Fibroblast of skin of back (primary cell): ENCODE measurements around the gene ZNF32. TPM values are rescaled to one million over a fixed set of nuclear protein-coding genes. Genes with fewer than 3 reads are reported as not detected.

Source experiments
- DNase-seq: peaks from one replicate; pipeline ENCODE4 v3.0.0-alpha.2; 2013
- polyA plus RNA-seq, 2 experiments: library from polyadenylated mRNA; unstranded; fragments of 120-200 nt; gene quantifications; one replicate each; pipeline ENCODE4 v1.2.1, GENCODE V29; 2013; ENCODE audit not compliant: insufficient read length in 2 of 2

Gene ZNF32, protein sequence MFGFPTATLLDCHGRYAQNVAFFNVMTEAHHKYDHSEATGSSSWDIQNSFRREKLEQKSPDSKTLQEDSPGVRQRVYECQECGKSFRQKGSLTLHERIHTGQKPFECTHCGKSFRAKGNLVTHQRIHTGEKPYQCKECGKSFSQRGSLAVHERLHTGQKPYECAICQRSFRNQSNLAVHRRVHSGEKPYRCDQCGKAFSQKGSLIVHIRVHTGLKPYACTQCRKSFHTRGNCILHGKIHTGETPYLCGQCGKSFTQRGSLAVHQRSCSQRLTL
- 28.2 TPM for polyA plus RNA-seq (2013, experiment 1 of 2; ENCODE audit: insufficient read length)
- 27.9 TPM for polyA plus RNA-seq (2013, experiment 2 of 2; ENCODE audit: insufficient read length)

- DNase-seq: peak; percentile 88
Observed at GRCh38 chr10:43648398-43649184, at the start of gene ZNF32. Gene ZNF32, minus strand, starts transcription at chr10:43648881. Its CDS starts 2,748 bp downstream, at chr10:43646133.

GRCh38 chr10:43698156-43698555, 49.5 kb upstream of the ZNF32 start:
- no peak for DNase-seq

DNA sequence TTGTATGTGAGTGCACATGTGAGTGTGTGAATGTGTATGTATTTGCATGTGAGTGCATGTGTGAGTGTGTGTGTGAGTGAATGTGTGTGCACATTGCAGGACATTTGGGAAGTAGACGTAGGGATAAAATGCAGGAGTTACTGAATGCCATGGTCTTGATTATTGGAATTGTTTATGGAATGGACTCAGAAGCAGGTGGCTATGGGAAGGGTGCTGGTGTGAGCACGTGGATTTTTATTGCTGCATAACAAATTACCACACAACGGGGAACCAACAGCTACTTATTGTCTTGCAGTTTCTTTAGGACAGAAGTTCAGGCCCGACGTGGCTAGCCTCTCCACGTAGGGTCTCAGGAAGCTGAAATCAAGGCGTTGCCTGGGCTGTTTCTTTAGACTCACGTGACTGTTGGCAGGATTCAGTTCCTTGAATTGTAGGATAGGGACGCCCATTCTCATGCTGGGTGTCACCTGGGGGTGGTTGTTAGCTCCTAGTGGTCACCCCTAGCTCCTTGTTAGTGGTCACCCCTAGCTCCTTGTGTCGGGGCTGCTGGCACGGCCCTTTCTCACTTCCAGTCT, 48.3 kb upstream of the ZNF32 start:
- no peak for DNase-seq

DNA sequence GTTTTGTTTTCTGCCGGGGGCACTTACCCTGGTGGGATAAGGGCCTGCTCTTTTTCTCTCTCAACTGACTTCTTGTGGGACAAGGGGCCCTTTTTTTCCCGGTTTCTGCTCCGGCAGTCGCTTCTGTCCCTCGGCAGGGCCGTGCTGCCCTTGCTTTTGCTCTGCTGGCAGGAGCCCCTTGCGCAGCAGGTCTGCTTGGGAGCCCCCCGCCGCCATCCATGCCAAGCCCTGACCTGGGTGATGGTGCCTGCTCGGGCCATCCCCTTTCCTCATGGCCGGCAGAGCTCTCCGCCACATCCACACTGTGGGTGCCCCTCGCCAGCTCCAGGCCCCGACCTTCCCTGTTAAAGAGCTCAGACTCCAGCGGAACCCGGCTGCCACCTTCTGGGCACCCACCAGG, 47.0 kb upstream of the ZNF32 start:
- DNase-seq: no peak

DNA sequence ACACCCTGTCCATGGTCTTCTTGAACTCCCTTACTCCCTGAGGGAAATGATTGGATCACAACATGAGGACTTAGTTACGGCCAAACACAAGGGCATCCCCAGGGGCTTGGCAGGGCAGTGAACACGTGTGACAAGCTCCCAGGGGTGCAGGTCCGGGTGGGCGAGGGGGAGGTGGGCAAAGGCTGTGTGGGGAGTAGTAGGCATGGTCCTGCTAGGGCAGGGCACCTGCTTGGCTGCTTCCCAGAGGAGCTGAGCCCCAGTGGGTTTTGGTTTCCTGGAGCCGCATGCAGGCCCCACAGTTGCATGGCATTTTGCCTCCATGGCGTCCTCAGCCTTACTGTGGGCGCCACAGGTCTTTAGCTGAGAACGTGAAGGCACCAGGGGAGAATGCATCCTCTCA, 46.6 kb upstream of the ZNF32 start:
- DNase-seq: no peak

DNA sequence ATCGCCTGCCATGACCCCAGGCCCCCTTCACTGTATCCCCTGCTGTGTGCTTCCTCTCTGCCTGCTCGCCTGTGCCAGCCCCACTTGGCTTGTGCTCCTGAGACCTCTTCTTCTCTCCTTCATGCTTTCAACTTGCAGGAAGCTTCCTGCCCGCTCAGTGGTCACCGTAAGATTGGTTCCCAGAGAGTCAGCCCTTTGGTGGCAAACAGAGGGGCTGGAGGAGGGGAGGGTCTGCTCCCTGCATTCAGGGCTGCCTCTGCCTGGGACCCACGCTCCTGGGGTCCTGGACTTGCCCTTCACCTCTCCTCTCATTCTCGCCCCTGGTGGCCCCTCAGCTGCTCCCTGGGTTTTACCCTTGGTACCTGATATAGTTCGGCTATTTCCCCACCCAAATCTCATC, 45.8 kb upstream of the ZNF32 start:
- no peak for DNase-seq

DNA sequence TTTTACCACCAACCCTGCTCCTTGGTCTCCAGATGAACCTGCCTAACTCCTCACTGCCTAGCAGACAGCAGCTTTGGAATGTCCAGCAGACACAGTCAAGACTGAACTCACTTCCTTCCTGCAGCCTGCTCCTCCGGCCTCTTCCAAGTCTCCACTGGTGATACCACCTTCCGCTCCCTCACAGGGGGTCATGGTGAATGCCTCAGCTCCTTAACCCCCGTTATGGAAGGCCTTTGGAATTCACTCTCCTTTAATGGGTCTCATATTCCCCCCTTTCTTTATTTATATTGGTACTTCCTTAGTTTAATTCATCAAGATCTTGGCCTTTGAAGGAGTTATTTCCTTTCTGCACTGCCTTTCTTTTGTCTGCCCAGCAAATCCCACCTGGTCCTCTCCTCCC, 44.9 kb upstream of the ZNF32 start:
- DNase-seq: peak; percentile 67

- no peak for DNase-seq
Observed at GRCh38 chr10:43692051-43692825, 43.6 kb upstream of the ZNF32 start.

DNA sequence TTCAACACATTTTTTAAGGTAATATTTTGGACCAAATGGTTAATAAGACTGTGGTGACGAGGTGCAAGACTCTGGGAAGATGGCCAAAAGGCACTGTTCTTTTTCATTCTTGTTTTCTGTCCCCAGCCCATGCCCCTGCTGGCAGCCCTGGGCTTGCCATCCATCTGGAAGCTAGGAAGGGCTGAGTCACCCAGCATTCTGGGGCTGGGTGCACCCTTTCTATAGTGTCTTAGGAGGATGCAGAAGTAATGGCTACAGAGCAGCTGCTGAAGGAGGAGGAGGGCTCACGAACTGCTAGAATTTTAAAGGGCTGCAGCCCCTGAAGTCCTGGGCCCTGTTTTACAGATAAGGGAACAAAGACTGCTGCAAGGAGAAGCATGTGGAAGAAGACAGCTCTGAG, 42.8 kb upstream of the ZNF32 start:
- DNase-seq: peak; percentile 77

DNA sequence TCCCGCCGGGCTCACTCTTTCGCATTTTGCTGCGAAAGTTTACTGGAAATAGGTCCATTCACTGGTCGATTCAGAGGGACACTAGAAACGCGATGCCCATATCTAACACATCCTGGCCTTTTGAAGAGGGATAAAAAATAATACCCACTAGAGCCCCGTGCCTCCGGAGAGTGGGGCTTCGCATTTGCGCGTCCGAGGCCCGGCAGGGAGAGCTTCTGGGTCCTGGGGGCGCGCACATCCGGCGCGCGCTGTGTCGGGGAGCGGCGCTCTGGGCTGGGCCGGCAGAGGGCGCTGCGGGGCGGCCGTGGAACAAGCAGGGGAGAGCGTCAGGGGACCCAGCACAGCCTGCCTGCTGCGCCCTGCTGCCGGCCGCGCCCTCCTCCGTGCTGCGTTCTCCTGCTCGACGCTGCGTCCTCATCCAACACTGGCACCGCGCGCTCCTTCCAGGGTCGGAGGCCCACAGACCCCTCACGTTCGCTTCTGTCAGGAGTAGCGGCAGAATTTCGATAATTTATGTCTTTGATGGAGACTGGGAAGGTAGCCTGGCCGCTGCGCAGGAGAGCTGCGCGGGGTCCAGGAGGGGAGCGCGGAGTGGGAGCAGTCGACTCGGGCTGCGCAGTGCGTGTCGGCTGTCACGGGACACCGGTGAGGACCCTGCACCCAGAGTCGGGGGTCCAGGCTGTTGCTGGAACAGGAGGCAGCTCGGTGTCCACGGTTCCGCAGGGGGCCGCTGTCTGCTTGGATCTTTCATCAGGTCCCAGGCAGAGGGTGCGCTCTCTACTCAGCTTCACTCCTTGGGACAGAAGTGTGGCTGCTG, 41.5 kb upstream of the ZNF32 start:
- peak; percentile 80 for DNase-seq

GRCh38 chr10:43689618-43689954, 40.9 kb upstream of the ZNF32 start:
- DNase-seq: peak; percentile 49

- DNase-seq: no peak
Observed at GRCh38 chr10:43689007-43689491, 40.4 kb upstream of the ZNF32 start.

GRCh38 chr10:43688348-43688892, 39.7 kb upstream of the ZNF32 start:
- DNase-seq: no peak

- no peak for DNase-seq
Observed at GRCh38 chr10:43687373-43687772, 38.7 kb upstream of the ZNF32 start.

GRCh38 chr10:43686414-43686813, 37.7 kb upstream of the ZNF32 start:
- DNase-seq: no peak

DNA sequence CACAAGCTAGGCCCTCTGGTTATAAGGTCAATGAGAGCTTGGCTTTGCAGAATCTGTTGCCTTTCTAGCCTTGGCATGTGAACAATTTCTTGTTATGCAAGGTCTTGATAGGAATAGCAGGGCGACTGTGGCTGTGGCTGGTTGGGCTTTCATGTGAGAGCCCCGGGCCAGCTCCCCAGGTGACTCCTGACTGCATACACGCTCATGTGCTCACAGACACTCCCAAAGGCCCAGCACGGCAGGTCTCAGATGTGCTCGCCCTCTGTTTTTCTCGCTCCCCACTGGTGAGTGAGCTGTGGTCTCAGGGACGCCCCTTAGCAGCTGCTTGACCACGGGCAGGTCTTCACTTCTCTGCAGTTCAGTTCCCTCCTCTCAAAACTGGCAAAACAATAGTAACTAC, 37.1 kb upstream of the ZNF32 start:
- no peak for DNase-seq

- no peak for DNase-seq
Observed at GRCh38 chr10:43684292-43684559, 35.5 kb upstream of the ZNF32 start.

- peak; percentile 51 for DNase-seq
Observed at GRCh38 chr10:43683451-43684291, 35.0 kb upstream of the ZNF32 start.

- DNase-seq: peak; percentile 77
Observed at GRCh38 chr10:43682956-43683355, 34.3 kb upstream of the ZNF32 start.

DNA sequence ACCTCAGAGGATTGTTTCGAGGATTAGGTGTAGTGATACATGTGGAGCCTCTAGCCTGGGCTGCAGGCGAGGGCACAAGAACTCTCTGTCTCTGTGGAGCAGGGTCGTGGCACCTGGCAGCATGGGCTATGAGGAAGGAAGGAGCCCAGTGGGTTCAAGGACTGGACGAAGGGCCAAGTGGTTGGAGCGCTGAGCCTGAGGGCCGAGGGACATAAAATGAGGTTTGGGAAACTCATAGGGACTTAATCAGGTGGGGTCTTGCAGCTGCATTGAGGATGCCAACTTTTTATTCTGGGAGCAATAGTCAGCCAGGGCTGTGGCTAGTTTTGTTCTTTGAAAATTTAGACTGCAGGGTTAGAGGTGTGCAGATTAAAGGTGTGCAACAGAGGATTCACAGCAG, 33.0 kb upstream of the ZNF32 start:
- DNase-seq: no peak

DNA sequence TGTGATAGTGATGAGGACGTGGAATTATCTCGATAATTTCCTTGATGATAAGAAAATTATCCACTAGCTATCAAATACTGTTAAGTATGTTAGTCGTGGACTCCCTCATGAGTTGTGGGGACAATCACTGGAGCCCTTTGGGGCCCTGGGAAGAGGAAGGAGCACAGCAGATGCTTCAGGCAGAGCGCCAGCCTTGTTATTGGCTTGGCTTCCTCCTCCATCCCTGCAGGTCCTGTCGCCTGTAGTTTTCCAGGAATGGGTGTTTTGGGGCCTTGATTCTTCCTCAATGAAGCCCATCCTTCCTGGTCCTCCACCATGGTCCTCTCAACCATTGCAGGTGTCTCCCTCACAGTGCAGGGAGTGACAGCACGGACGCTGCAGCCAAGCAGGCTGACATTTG, 32.5 kb upstream of the ZNF32 start:
- DNase-seq: no peak
